Body of pancreas (tissue), 4 donors: ENCODE measurements around the gene PCDHGA12. TPM values are rescaled to one million over a fixed set of nuclear protein-coding genes. Genes with fewer than 3 reads are reported as not detected.

Experiments
- ATAC-seq: fragments of 150-250 bp; one replicate; pipeline ENCODE4 v1.9.1; 2016
- DNase-seq, 4 donors: peaks; one replicate each; pipeline ENCODE4 v3.0.0-alpha.2; 2019
- H3K27ac ChIP-seq, 4 donors: fragments of 200-600 bp; sonication (generic); 1 replicate in 3 of 4; 2 replicates in 1 of 4; pipeline versions ENCODE4 v1.5.1 to v1.6.1; 2016 to 2019; ENCODE audit warnings: mild to moderate bottlenecking in 1 of 4, mixed read lengths in 1 of 4, moderate library complexity in 1 of 4
- H3K27me3 ChIP-seq, 2 donors: fragments of 200-600 bp; sonication (generic); one replicate each; pipeline ENCODE4 v1.6.0; 2016; ENCODE audit warnings: mild to moderate bottlenecking in 1 of 2
- H3K36me3 ChIP-seq, 2 donors: fragments of 200-600 bp; sonication (generic); replicated peaks in 1 of 2; 2 replicates each; pipeline ENCODE4 v1.5.1; 2016; ENCODE audit warnings: low read depth in 2 of 2; ENCODE audit not compliant: insufficient read depth in 1 of 2
- H3K4me1 ChIP-seq: fragments of 200-600 bp; sonication (generic); one replicate; pipeline ENCODE4 v1.6.0; 2016
- H3K4me3 ChIP-seq, 2 donors: fragments of 200-600 bp; sonication (generic); 1 replicate in 1 of 2; 2 replicates in 1 of 2; pipeline ENCODE4 v1.5.1; 2016 to 2019
- H3K9me3 ChIP-seq, 3 donors: fragments of 200-600 bp; sonication (generic); 1 replicate in 2 of 3; 2 replicates in 1 of 3; pipeline ENCODE4 v1.5.1; 2016
- CTCF ChIP-seq, 7 experiments: fragments of 450-650 bp in 4 of 7; fragments of 200-600 bp in 3 of 7; sonication (generic) in 3 of 7; IDR thresholded peaks; one replicate each; pipeline ENCODE4 v1.5.1; 2016 to 2019; ENCODE audit warnings: antibody characterized with exemption in 7 of 7
- POLR2A ChIP-seq, 3 donors: fragments of 450-650 bp; IDR thresholded peaks; one replicate each; pipeline ENCODE4 v1.6.1; 2016; ENCODE audit warnings: antibody characterized with exemption in 3 of 3, mild to moderate bottlenecking in 2 of 3
- WGBS, 2 donors: methylation state at CpG; one replicate each; pipeline ENCODE4 v1.1.5; 2017; 5-methylcytosine and 5-hydroxymethylcytosine counted together
- intact Hi-C: fragments of 100-400 bp; cut with DNase I; formaldehyde crosslinking; loops from one replicate; pipeline ENCODE4 v1.15.1; 2023
- total RNA-seq, 2 donors: library from RNA; depleted of rRNA; stranded (reverse); fragments of >200 nt; gene quantifications; one replicate each; pipeline ENCODE4 v1.1.0, GENCODE V29; 2016

PCDHGA12 gene
- total RNA-seq, 2 donors from 2014 or later: 5.3 to 5.4 TPM

GRCh38 chr5:141477815-141478214, 47.5 kb downstream of the PCDHGA12 start:
- Histone ChIP-seq H3K27me3 (no peaks in the 10 kb centered on the region), H3K27ac (no peak overlapping the region), H3K9me3 (no peaks in the 10 kb centered on the region), H3K36me3 (no peaks in the 10 kb centered on the region), H3K4me3 (no peak overlapping the region), H3K4me1 (peaks cover 29% of the 10 kb centered on the region)
- no peak for TF ChIP-seq CTCF (IDR thresholded peaks at IDR 0.05)
- TF ChIP-seq POLR2A (IDR thresholded peaks at IDR 0.05): no peak
- 47 to 51% methylated on average over 6 to 13 of the region's 13 CpGs for WGBS, 2 donors
- DNase-seq (no peak), ATAC-seq (no peak)
- intact Hi-C loops: no loop called here

GRCh38 chr5:141478321-141478945, 48.1 kb downstream of the PCDHGA12 start:
- Histone ChIP-seq H3K36me3 (no peaks in the 10 kb centered on the region), H3K4me3 (no peak overlapping the region), H3K4me1 (peaks cover 29% of the 10 kb centered on the region), H3K27ac (no peak overlapping the region), H3K9me3 (no peaks in the 10 kb centered on the region), H3K27me3 (no peaks in the 10 kb centered on the region)
- ATAC-seq (no peak), DNase-seq (peak; percentile 82 to 93 (median 88))
- intact Hi-C loops: no loop called here
- WGBS, 2 donors: 11 to 12% methylated on average over 6 to 20 of the region's 20 CpGs
- no peak for TF ChIP-seq POLR2A (IDR thresholded peaks at IDR 0.05)
- TF ChIP-seq CTCF (IDR thresholded peaks at IDR 0.05): peak in 6 of 7 experiments; percentile 20 to 57 (median 49)

- H3K27me3 ChIP-seq: no peaks in the 10 kb centered on the region
- H3K4me1 ChIP-seq: peaks cover 40% of the 10 kb centered on the region
- no peaks in the 10 kb centered on the region for H3K36me3 ChIP-seq
- H3K4me3 ChIP-seq: no peak overlapping the region
- ATAC-seq: no peak
- no peak overlapping the region for H3K27ac ChIP-seq
- intact Hi-C loops: no loop called here
- TF ChIP-seq POLR2A (IDR thresholded peaks at IDR 0.05) (no peak), CTCF (IDR thresholded peaks at IDR 0.05) (no peak)
- DNase-seq: no peak
- H3K9me3 ChIP-seq: no peaks in the 10 kb centered on the region
Observed at GRCh38 chr5:141479776-141480175, 49.5 kb downstream of the PCDHGA12 start.

Other genes with a start within 250 kb of the PCDHGA12 start
- gene PCDHB16, start 248.1 kb upstream of the PCDHGA12 start, total RNA-seq: 1 to 10 TPM; 2.1 to 4.6 TPM
- 10 to 100 TPM in 1 of 2 donors, under 1 TPM in 1; 0.78 to 19.8 TPM for gene PCDHB9, start 243.3 kb upstream of the PCDHGA12 start, total RNA-seq
- gene PCDHB10, start 238.2 kb upstream of the PCDHGA12 start, total RNA-seq: 1 to 10 TPM; 1.3 to 2.3 TPM
- 1 to 10 TPM; 4.4 to 4.9 TPM for gene PCDHB11, start 230.9 kb upstream of the PCDHGA12 start, total RNA-seq
- gene PCDHB12, start 221.8 kb upstream of the PCDHGA12 start, total RNA-seq: 1 to 10 TPM; 2.0 to 3.4 TPM
- gene PCDHB13, start 216.6 kb upstream of the PCDHGA12 start, total RNA-seq: 1 to 10 TPM; 6.5 to 7.6 TPM
- 1 to 10 TPM; 3.4 to 7.3 TPM for gene PCDHB14, start 207.2 kb upstream of the PCDHGA12 start, total RNA-seq
- gene PCDHB15, start 185.1 kb upstream of the PCDHGA12 start, total RNA-seq: 1 to 10 TPM; 3.1 to 3.6 TPM
- gene SLC25A2, start 126.5 kb upstream of the PCDHGA12 start, total RNA-seq: not detected
- gene TAF7, start 109.7 kb upstream of the PCDHGA12 start, total RNA-seq: 10 to 100 TPM; 28.7 to 32.2 TPM
- gene PCDHGA1, start 100.0 kb upstream of the PCDHGA12 start, total RNA-seq: under 1 TPM; 0.33 to 0.78 TPM
- gene PCDHGA2, start 91.7 kb upstream of the PCDHGA12 start, total RNA-seq: 1 to 10 TPM; 2.0 to 2.9 TPM
- 10 to 100 TPM in 1 of 2 donors, 1 to 10 TPM in 1; 4.2 to 11.2 TPM for gene PCDHGA3, start 86.7 kb upstream of the PCDHGA12 start, total RNA-seq
- 1 to 10 TPM; 3.9 to 6.9 TPM for gene PCDHGB1, start 80.4 kb upstream of the PCDHGA12 start, total RNA-seq
- gene PCDHGA4, start 75.5 kb upstream of the PCDHGA12 start, total RNA-seq: 10 to 100 TPM in 1 of 2 donors, 1 to 10 TPM in 1; 6.7 to 10.9 TPM
- gene PCDHGB2, start 70.5 kb upstream of the PCDHGA12 start, total RNA-seq: 1 to 10 TPM; 2.3 to 9.3 TPM
- 1 to 10 TPM; 5.6 to 6.0 TPM for gene PCDHGA5, start 66.3 kb upstream of the PCDHGA12 start, total RNA-seq
- gene PCDHGB3, start 60.3 kb upstream of the PCDHGA12 start, total RNA-seq: 10 to 100 TPM in 1 of 2 donors, 1 to 10 TPM in 1; 4.2 to 10.2 TPM
- 10 to 100 TPM in 1 of 2 donors, 1 to 10 TPM in 1; 5.2 to 11.2 TPM for gene PCDHGA6, start 56.6 kb upstream of the PCDHGA12 start, total RNA-seq
- 1 to 10 TPM; 5.2 to 7.6 TPM for gene PCDHGA7, start 47.8 kb upstream of the PCDHGA12 start, total RNA-seq
- 1 to 10 TPM; 3.6 to 4.9 TPM for gene PCDHGB4, start 42.8 kb upstream of the PCDHGA12 start, total RNA-seq
- gene PCDHGA8, start 37.9 kb upstream of the PCDHGA12 start, total RNA-seq: 10 to 100 TPM in 1 of 2 donors, 1 to 10 TPM in 1; 4.2 to 10.2 TPM
- gene PCDHGB5, start 32.6 kb upstream of the PCDHGA12 start, total RNA-seq: 10 to 100 TPM in 1 of 2 donors, 1 to 10 TPM in 1; 7.8 to 15.2 TPM
- gene PCDHGA9, start 27.7 kb upstream of the PCDHGA12 start, total RNA-seq: 1 to 10 TPM; 4.9 to 8.2 TPM
- 1 to 10 TPM; 4.6 to 8.0 TPM for gene PCDHGB6, start 22.5 kb upstream of the PCDHGA12 start, total RNA-seq
- 1 to 10 TPM; 5.3 to 5.4 TPM for gene PCDHGA10, start 17.5 kb upstream of the PCDHGA12 start, total RNA-seq
- gene PCDHGB7, start 12.8 kb upstream of the PCDHGA12 start, total RNA-seq: 1 to 10 TPM; 7.0 to 7.9 TPM
- gene PCDHGA11, start 9.5 kb upstream of the PCDHGA12 start, total RNA-seq: 1 to 10 TPM; 4.9 to 6.9 TPM
- gene PCDHGC3, start 45.5 kb downstream of the PCDHGA12 start, total RNA-seq: 10 to 100 TPM in 1 of 2 donors, 1 to 10 TPM in 1; 9.6 to 16.1 TPM
- 1 to 10 TPM; 1.6 to 2.0 TPM for gene PCDHGC4, start 54.5 kb downstream of the PCDHGA12 start, total RNA-seq
- gene PCDHGC5, start 58.6 kb downstream of the PCDHGA12 start, total RNA-seq: 1 to 10 TPM; 2.0 to 3.1 TPM
- gene DIAPH1, start 188.5 kb downstream of the PCDHGA12 start, total RNA-seq: 10 to 100 TPM; 28.3 to 47.0 TPM
- 10 to 100 TPM; 42.8 to 63.8 TPM for gene HDAC3, start 206.3 kb downstream of the PCDHGA12 start, total RNA-seq
- 1 to 10 TPM; 2.9 to 8.9 TPM for gene RELL2, start 206.5 kb downstream of the PCDHGA12 start, total RNA-seq
- gene FCHSD1, start 220.9 kb downstream of the PCDHGA12 start, total RNA-seq: 10 to 100 TPM; 34.8 to 40.9 TPM